Stimulated activated naive CD8-positive, alpha-beta T cell treated with anti-CD3 and anti-CD28 coated beads, Interleukin-15, Interleukin-2, amounts not matched to agents 100 ng/mL and 50 ng/mL, for 24 hours (primary cell): ENCODE measurements around the gene FAM184A.

Experiments
- H3K27ac Mint-ChIP-seq: one replicate; pipeline ENCODE4 v1.8.0; 2021; ENCODE audit warnings: mild to moderate bottlenecking, mixed read lengths
- H3K27me3 Mint-ChIP-seq: one replicate; pipeline ENCODE4 v1.8.0; 2021; ENCODE audit warnings: mixed read lengths
- H3K36me3 Mint-ChIP-seq: one replicate; pipeline ENCODE4 v1.8.0; 2021; ENCODE audit warnings: low read depth, mixed read lengths
- H3K4me1 Mint-ChIP-seq: one replicate; pipeline ENCODE4 v1.8.0; 2021; ENCODE audit warnings: low read depth, mixed read lengths
- H3K4me3 Mint-ChIP-seq: one replicate; pipeline ENCODE4 v1.8.0; 2021; ENCODE audit warnings: mild to moderate bottlenecking, mixed read lengths
- H3K9me3 Mint-ChIP-seq: one replicate; pipeline ENCODE4 v1.8.0; 2021; ENCODE audit warnings: mixed read lengths

The FAM184A gene

GRCh38 chr6:119043783-119044182 lies 34.7 kb downstream of the FAM184A start:
- H3K9me3 Mint-ChIP-seq, result no peaks in the 10 kb centered on the region
- no peak overlapping the region for H3K4me3 Mint-ChIP-seq
- H3K36me3 Mint-ChIP-seq, result no peaks in the 10 kb centered on the region
- no peak overlapping the region for H3K27ac Mint-ChIP-seq
- no peaks in the 10 kb centered on the region for H3K4me1 Mint-ChIP-seq
- no peaks in the 10 kb centered on the region for H3K27me3 Mint-ChIP-seq

GRCh38 chr6:119043265-119043664 lies 35.2 kb downstream of the FAM184A start:
- H3K4me1 Mint-ChIP-seq, result no peaks in the 10 kb centered on the region
- H3K9me3 Mint-ChIP-seq, result no peaks in the 10 kb centered on the region
- no peaks in the 10 kb centered on the region for H3K27me3 Mint-ChIP-seq
- no peaks in the 10 kb centered on the region for H3K36me3 Mint-ChIP-seq
- no peak overlapping the region for H3K27ac Mint-ChIP-seq
- H3K4me3 Mint-ChIP-seq, result no peak overlapping the region

GRCh38 chr6:119040636-119041035 lies 37.8 kb downstream of the FAM184A start:
- H3K27ac Mint-ChIP-seq, result no peak overlapping the region
- no peaks in the 10 kb centered on the region for H3K36me3 Mint-ChIP-seq
- H3K4me1 Mint-ChIP-seq, result no peaks in the 10 kb centered on the region
- no peak overlapping the region for H3K4me3 Mint-ChIP-seq
- no peaks in the 10 kb centered on the region for H3K9me3 Mint-ChIP-seq
- H3K27me3 Mint-ChIP-seq, result no peaks in the 10 kb centered on the region

GRCh38 chr6:119040229-119040628 lies 38.2 kb downstream of the FAM184A start:
- Mint-ChIP-seq H3K27me3 (no peaks in the 10 kb centered on the region), H3K4me1 (no peaks in the 10 kb centered on the region), H3K9me3 (no peaks in the 10 kb centered on the region), H3K27ac (no peak overlapping the region), H3K4me3 (no peak overlapping the region), H3K36me3 (no peaks in the 10 kb centered on the region)

- no peaks in the 10 kb centered on the region for H3K9me3 Mint-ChIP-seq
- no peak overlapping the region for H3K4me3 Mint-ChIP-seq
- H3K4me1 Mint-ChIP-seq, result no peaks in the 10 kb centered on the region
- H3K27ac Mint-ChIP-seq, result no peak overlapping the region
- H3K36me3 Mint-ChIP-seq, result no peaks in the 10 kb centered on the region
- no peaks in the 10 kb centered on the region for H3K27me3 Mint-ChIP-seq
These were observed 40.4 kb downstream of the FAM184A start for GRCh38 chr6:119037941-119038623.

GRCh38 chr6:119037264-119037663 lies 41.2 kb downstream of the FAM184A start:
- Mint-ChIP-seq H3K36me3 (no peaks in the 10 kb centered on the region), H3K27ac (no peak overlapping the region), H3K4me3 (no peak overlapping the region), H3K9me3 (no peaks in the 10 kb centered on the region), H3K27me3 (no peaks in the 10 kb centered on the region), H3K4me1 (no peaks in the 10 kb centered on the region)

- Mint-ChIP-seq H3K36me3 (no peaks in the 10 kb centered on the region), H3K4me3 (no peak overlapping the region), H3K27ac (no peak overlapping the region), H3K9me3 (no peaks in the 10 kb centered on the region), H3K27me3 (no peaks in the 10 kb centered on the region), H3K4me1 (no peaks in the 10 kb centered on the region)
These were observed 42.4 kb downstream of the FAM184A start for GRCh38 chr6:119036081-119036480.

- H3K27me3 Mint-ChIP-seq, result no peaks in the 10 kb centered on the region
- no peak overlapping the region for H3K27ac Mint-ChIP-seq
- no peaks in the 10 kb centered on the region for H3K36me3 Mint-ChIP-seq
- no peaks in the 10 kb centered on the region for H3K9me3 Mint-ChIP-seq
- no peaks in the 10 kb centered on the region for H3K4me1 Mint-ChIP-seq
- no peak overlapping the region for H3K4me3 Mint-ChIP-seq
These were observed 43.0 kb downstream of the FAM184A start for GRCh38 chr6:119035459-119035858.

GRCh38 chr6:119034827-119035458 lies 43.5 kb downstream of the FAM184A start:
- H3K4me1 Mint-ChIP-seq, result no peaks in the 10 kb centered on the region
- H3K36me3 Mint-ChIP-seq, result no peaks in the 10 kb centered on the region
- no peaks in the 10 kb centered on the region for H3K27me3 Mint-ChIP-seq
- H3K27ac Mint-ChIP-seq, result no peak overlapping the region
- no peak overlapping the region for H3K4me3 Mint-ChIP-seq
- H3K9me3 Mint-ChIP-seq, result no peaks in the 10 kb centered on the region

- Mint-ChIP-seq H3K27ac (no peak overlapping the region), H3K4me3 (no peak overlapping the region), H3K27me3 (no peaks in the 10 kb centered on the region), H3K36me3 (no peaks in the 10 kb centered on the region), H3K4me1 (no peaks in the 10 kb centered on the region), H3K9me3 (no peaks in the 10 kb centered on the region)
These were observed 46.0 kb downstream of the FAM184A start for GRCh38 chr6:119032428-119032827.

GRCh38 chr6:119030759-119031158 lies 47.7 kb downstream of the FAM184A start:
- Mint-ChIP-seq H3K27me3 (no peaks in the 10 kb centered on the region), H3K9me3 (no peaks in the 10 kb centered on the region), H3K4me1 (no peaks in the 10 kb centered on the region), H3K27ac (no peak overlapping the region), H3K4me3 (no peak overlapping the region), H3K36me3 (no peaks in the 10 kb centered on the region)

- Mint-ChIP-seq H3K27me3 (no peaks in the 10 kb centered on the region), H3K27ac (no peak overlapping the region), H3K36me3 (no peaks in the 10 kb centered on the region), H3K9me3 (no peaks in the 10 kb centered on the region), H3K4me1 (no peaks in the 10 kb centered on the region), H3K4me3 (no peak overlapping the region)
These were observed 50.4 kb downstream of the FAM184A start for GRCh38 chr6:119028091-119028490.

- Mint-ChIP-seq H3K27me3 (no peaks in the 10 kb centered on the region), H3K36me3 (no peaks in the 10 kb centered on the region), H3K4me3 (no peak overlapping the region), H3K4me1 (no peaks in the 10 kb centered on the region), H3K27ac (no peak overlapping the region), H3K9me3 (no peaks in the 10 kb centered on the region)
These were observed 51.0 kb downstream of the FAM184A start for GRCh38 chr6:119027465-119027864.

- Mint-ChIP-seq H3K9me3 (no peaks in the 10 kb centered on the region), H3K27ac (no peak overlapping the region), H3K27me3 (no peaks in the 10 kb centered on the region), H3K4me3 (no peak overlapping the region), H3K4me1 (no peaks in the 10 kb centered on the region), H3K36me3 (no peaks in the 10 kb centered on the region)
These were observed 51.6 kb downstream of the FAM184A start for GRCh38 chr6:119026822-119027221.

GRCh38 chr6:119025793-119026192 lies 52.7 kb downstream of the FAM184A start:
- Mint-ChIP-seq H3K4me3 (no peak overlapping the region), H3K9me3 (no peaks in the 10 kb centered on the region), H3K36me3 (no peaks in the 10 kb centered on the region), H3K27ac (no peak overlapping the region), H3K27me3 (no peaks in the 10 kb centered on the region), H3K4me1 (peaks cover under 1% of the 10 kb centered on the region)

- Mint-ChIP-seq H3K4me3 (no peak overlapping the region), H3K36me3 (no peaks in the 10 kb centered on the region), H3K27me3 (no peaks in the 10 kb centered on the region), H3K27ac (no peak overlapping the region), H3K4me1 (peaks cover 3% of the 10 kb centered on the region), H3K9me3 (no peaks in the 10 kb centered on the region)
These were observed 54.4 kb downstream of the FAM184A start for GRCh38 chr6:119024111-119024510.
